ENCODE results near the gene CLCNKA. TPM values are rescaled to one million over a fixed set of nuclear protein-coding genes. Genes with fewer than 3 reads are reported as not detected.
"Not testable (repeated sequence)": the region's sequence is repeated elsewhere in the genome, so short reads cannot be mapped to it uniquely, and the experiment has no call there.

The CLCNKA gene
- 0.41 TPM for total RNA-seq

- no peak for DNase-seq
Measured at GRCh38 chr1:16021681-16022080, at the start of gene CLCNKA. CLCNKA (plus strand) TSS chr1:16022036; CDS start chr1:16022620, 584 bp downstream.

GRCh38 chr1:15972409-15972808, 49.4 kb upstream of the CLCNKA start:
- DNase-seq: no peak

- DNase-seq: no peak
Measured at GRCh38 chr1:15973772-15974171, 48.1 kb upstream of the CLCNKA start.

- DNase-seq: no peak
Measured at GRCh38 chr1:15974855-15975254, 47.0 kb upstream of the CLCNKA start.

GRCh38 chr1:15975358-15975804, 46.5 kb upstream of the CLCNKA start:
- peak; percentile 73 for DNase-seq

- peak; percentile 98 for DNase-seq
Measured at GRCh38 chr1:15975805-15976680, 45.8 kb upstream of the CLCNKA start, which contains the start of gene ZBTB17. ZBTB17 (minus strand) TSS chr1:15976101; CDS start chr1:15948495, 27,606 bp downstream.

GRCh38 chr1:15977947-15978346, 43.9 kb upstream of the CLCNKA start:
- DNase-seq: not testable (repeated sequence)

- DNase-seq: no peak
Measured at GRCh38 chr1:15981679-15982078, 40.2 kb upstream of the CLCNKA start.

GRCh38 chr1:15983275-15983674, 38.6 kb upstream of the CLCNKA start:
- DNase-seq: no peak

- no peak for DNase-seq
Measured at GRCh38 chr1:15985611-15986297, 36.1 kb upstream of the CLCNKA start.

- no peak for DNase-seq
Measured at GRCh38 chr1:15988856-15989736, 32.7 kb upstream of the CLCNKA start.

- no peak for DNase-seq
Measured at GRCh38 chr1:15989776-15990175, 32.1 kb upstream of the CLCNKA start.

GRCh38 chr1:15991427-15992186, 30.2 kb upstream of the CLCNKA start:
- no peak for DNase-seq

- DNase-seq: no peak
Measured at GRCh38 chr1:15992187-15992553, 29.7 kb upstream of the CLCNKA start.

- no peak for DNase-seq
Measured at GRCh38 chr1:15992582-15993500, 29.0 kb upstream of the CLCNKA start.

GRCh38 chr1:15993666-15994065, 28.2 kb upstream of the CLCNKA start:
- no peak for DNase-seq

- DNase-seq: no peak
Measured at GRCh38 chr1:15994081-15994480, 27.8 kb upstream of the CLCNKA start.

GRCh38 chr1:15994590-15995351, 27.1 kb upstream of the CLCNKA start:
- DNase-seq: peak; percentile 55

- DNase-seq: no peak
Measured at GRCh38 chr1:15997076-15997585, 24.7 kb upstream of the CLCNKA start.
